Right renal pelvis (tissue), 4 donors: ENCODE measurements around the gene CAPNS2. TPM values are rescaled to one million over a fixed set of nuclear protein-coding genes. Genes with fewer than 3 reads are reported as not detected.
"Not testable (repeated sequence)": the region's sequence is repeated elsewhere in the genome, so short reads cannot be mapped to it uniquely, and the experiment has no call there.

Source experiments
- DNase-seq, 4 donors: peaks; one replicate each; pipeline ENCODE4 v3.0.0-alpha.2; 2013; ENCODE audit warnings: low read depth in 4 of 4, low spot score in 3 of 4, missing footprints in 1 of 4
- polyA plus RNA-seq, 4 donors: library from polyadenylated mRNA; unstranded; fragments of 120-200 nt; gene quantifications; one replicate each; pipeline ENCODE4 v1.2.1, GENCODE V29; 2013; ENCODE audit not compliant: insufficient read length in 4 of 4

The CAPNS2 gene
- polyA plus RNA-seq, 4 donors = 0.21 TPM; not detected in 3

- DNase-seq = no peak
These were observed 1.4 kb upstream of the CAPNS2 start for GRCh38 chr16:55565086-55565485.

- no peak for DNase-seq
These were observed 898 bp downstream of the CAPNS2 start for GRCh38 chr16:55567382-55567781.

GRCh38 chr16:55568207-55568606 lies 1.7 kb downstream of the CAPNS2 start:
- DNase-seq = no peak

GRCh38 chr16:55569025-55569424 lies 2.5 kb downstream of the CAPNS2 start:
- no peak for DNase-seq

- no peak for DNase-seq
These were observed 3.7 kb downstream of the CAPNS2 start for GRCh38 chr16:55570159-55570558.

- no peak for DNase-seq
These were observed 4.9 kb downstream of the CAPNS2 start for GRCh38 chr16:55571191-55571897.

- DNase-seq = no peak
These were observed 6.0 kb downstream of the CAPNS2 start for GRCh38 chr16:55572439-55572838.

GRCh38 chr16:55574811-55575210 lies 8.3 kb downstream of the CAPNS2 start:
- DNase-seq = no peak

GRCh38 chr16:55575496-55575895 lies 9.0 kb downstream of the CAPNS2 start:
- DNase-seq = no peak

GRCh38 chr16:55576384-55576783 lies 9.9 kb downstream of the CAPNS2 start:
- DNase-seq = no peak

GRCh38 chr16:55577887-55578286 lies 11.4 kb downstream of the CAPNS2 start:
- DNase-seq = no peak

- DNase-seq = no peak
These were observed 19.1 kb downstream of the CAPNS2 start for GRCh38 chr16:55585631-55586030.

- DNase-seq = no peak
These were observed 22.3 kb downstream of the CAPNS2 start for GRCh38 chr16:55588799-55589198.

GRCh38 chr16:55592306-55592705 lies 25.8 kb downstream of the CAPNS2 start:
- DNase-seq = no peak

GRCh38 chr16:55597928-55598327 lies 31.4 kb downstream of the CAPNS2 start:
- DNase-seq = no peak

GRCh38 chr16:55605754-55606336 lies 39.4 kb downstream of the CAPNS2 start:
- DNase-seq = no peak

- DNase-seq = no peak
These were observed 47.3 kb downstream of the CAPNS2 start for GRCh38 chr16:55613613-55614335.

GRCh38 chr16:55615071-55615470 lies 48.6 kb downstream of the CAPNS2 start:
- DNase-seq = no peak

- not testable (repeated sequence) for DNase-seq
These were observed 49.2 kb downstream of the CAPNS2 start for GRCh38 chr16:55615670-55616069.
